ENCODE measurements around the gene ZNF646.

ZNF646 gene

DNA sequence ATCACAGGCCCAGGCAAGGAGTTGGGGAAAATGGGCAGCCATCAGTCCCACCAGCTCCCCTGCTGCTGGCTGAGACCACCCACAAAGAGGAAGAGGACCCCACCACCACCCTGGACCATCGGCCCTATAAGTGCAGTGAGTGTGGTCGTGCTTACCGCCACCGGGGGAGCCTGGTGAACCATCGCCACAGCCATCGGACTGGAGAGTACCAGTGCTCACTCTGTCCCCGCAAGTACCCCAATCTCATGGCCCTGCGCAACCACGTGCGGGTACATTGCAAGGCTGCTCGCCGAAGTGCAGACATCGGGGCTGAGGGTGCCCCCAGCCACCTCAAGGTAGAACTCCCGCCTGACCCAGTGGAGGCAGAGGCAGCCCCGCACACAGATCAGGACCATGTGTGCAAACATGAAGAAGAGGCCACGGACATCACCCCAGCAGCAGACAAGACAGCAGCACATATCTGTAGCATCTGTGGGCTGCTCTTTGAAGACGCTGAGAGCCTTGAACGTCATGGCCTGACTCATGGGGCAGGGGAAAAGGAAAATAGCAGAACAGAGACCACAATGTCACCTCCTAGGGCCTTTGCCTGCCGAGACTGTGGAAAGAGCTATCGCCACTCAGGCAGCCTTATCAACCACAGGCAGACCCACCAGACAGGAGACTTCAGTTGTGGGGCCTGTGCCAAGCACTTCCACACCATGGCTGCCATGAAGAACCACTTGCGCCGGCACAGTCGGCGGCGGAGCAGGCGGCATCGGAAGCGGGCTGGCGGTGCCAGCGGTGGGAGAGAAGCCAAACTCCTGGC is 3.6 kb downstream of the ZNF646 start:
- no peak overlapping the region for H3K4me3 ChIP-seq (ENCODE audit: low read length, poor library complexity, severe bottlenecking)
- no peaks in the 10 kb centered on the region for H3K9me2 ChIP-seq (replicated peaks; ENCODE audit: low read depth, low read length)
- H3K4me1 ChIP-seq (ENCODE audit: insufficient read depth, low read length, poor library complexity, severe bottlenecking) = peaks cover 12% of the 10 kb centered on the region
- H3K79me2 ChIP-seq (ENCODE audit: insufficient read depth, low read length) = peaks cover 60% of the 10 kb centered on the region
- no peak for TF ChIP-seq EZH2phosphoT487 (IDR thresholded peaks at IDR 0.05; ENCODE audit: borderline replicate concordance)
- TF ChIP-seq, protein P1, sequence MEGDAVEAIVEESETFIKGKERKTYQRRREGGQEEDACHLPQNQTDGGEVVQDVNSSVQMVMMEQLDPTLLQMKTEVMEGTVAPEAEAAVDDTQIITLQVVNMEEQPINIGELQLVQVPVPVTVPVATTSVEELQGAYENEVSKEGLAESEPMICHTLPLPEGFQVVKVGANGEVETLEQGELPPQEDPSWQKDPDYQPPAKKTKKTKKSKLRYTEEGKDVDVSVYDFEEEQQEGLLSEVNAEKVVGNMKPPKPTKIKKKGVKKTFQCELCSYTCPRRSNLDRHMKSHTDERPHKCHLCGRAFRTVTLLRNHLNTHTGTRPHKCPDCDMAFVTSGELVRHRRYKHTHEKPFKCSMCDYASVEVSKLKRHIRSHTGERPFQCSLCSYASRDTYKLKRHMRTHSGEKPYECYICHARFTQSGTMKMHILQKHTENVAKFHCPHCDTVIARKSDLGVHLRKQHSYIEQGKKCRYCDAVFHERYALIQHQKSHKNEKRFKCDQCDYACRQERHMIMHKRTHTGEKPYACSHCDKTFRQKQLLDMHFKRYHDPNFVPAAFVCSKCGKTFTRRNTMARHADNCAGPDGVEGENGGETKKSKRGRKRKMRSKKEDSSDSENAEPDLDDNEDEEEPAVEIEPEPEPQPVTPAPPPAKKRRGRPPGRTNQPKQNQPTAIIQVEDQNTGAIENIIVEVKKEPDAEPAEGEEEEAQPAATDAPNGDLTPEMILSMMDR (conservative IDR thresholded peaks at IDR 0.05; ENCODE audit: low read length) = no peak
- no peak overlapping the region for H2AFZ ChIP-seq (ENCODE audit: low read length)
- H4K20me1 ChIP-seq (ENCODE audit: insufficient read depth, low read length, poor library complexity, severe bottlenecking) = peaks cover 46% of the 10 kb centered on the region
- peaks cover 19% of the 10 kb centered on the region; the same call in 1 of the 2 replicates for H3K36me3 ChIP-seq (ENCODE audit: insufficient read depth, low read length)
- H3K4me2 ChIP-seq (ENCODE audit: low read depth, low read length, poor library complexity, severe bottlenecking) = no peak overlapping the region
- H3K27me3 ChIP-seq (ENCODE audit: insufficient read depth, low read length, poor library complexity, severe bottlenecking) = no peaks in the 10 kb centered on the region
- H3F3A ChIP-seq (ENCODE audit: low read depth) = peaks cover 3% of the 10 kb centered on the region
- no peaks in the 10 kb centered on the region for H3K9me3 ChIP-seq (ENCODE audit: insufficient read depth, low read depth, low read length)
- no peak overlapping the region for H3K9ac ChIP-seq (ENCODE audit: low read depth, low read length, poor library complexity, severe bottlenecking)

GRCh38 chr16:31078597-31079341 is 4.5 kb downstream of the ZNF646 start:
- H4K20me1 ChIP-seq (ENCODE audit: insufficient read depth, low read length, poor library complexity, severe bottlenecking) = peaks cover 54% of the 10 kb centered on the region
- H3K4me3 ChIP-seq (ENCODE audit: low read length, poor library complexity, severe bottlenecking) = no peak overlapping the region
- H3K4me2 ChIP-seq (ENCODE audit: low read depth, low read length, poor library complexity, severe bottlenecking) = no peak overlapping the region
- peaks cover 25% of the 10 kb centered on the region; the same call in 1 of the 2 replicates for H3K36me3 ChIP-seq (ENCODE audit: insufficient read depth, low read length)
- H3K27me3 ChIP-seq (ENCODE audit: insufficient read depth, low read length, poor library complexity, severe bottlenecking) = no peaks in the 10 kb centered on the region
- no peaks in the 10 kb centered on the region for H3K9me2 ChIP-seq (replicated peaks; ENCODE audit: low read depth, low read length)
- H3K79me2 ChIP-seq (ENCODE audit: insufficient read depth, low read length) = peaks cover 57% of the 10 kb centered on the region
- TF ChIP-seq, protein P1 (conservative IDR thresholded peaks at IDR 0.05; ENCODE audit: low read length) = no peak
- no peak for TF ChIP-seq EZH2phosphoT487 (IDR thresholded peaks at IDR 0.05; ENCODE audit: borderline replicate concordance)
- no peaks in the 10 kb centered on the region for H3K9me3 ChIP-seq (ENCODE audit: insufficient read depth, low read depth, low read length)
- no peak overlapping the region for H2AFZ ChIP-seq (ENCODE audit: low read length)
- peaks cover 2% of the 10 kb centered on the region for H3F3A ChIP-seq (ENCODE audit: low read depth)
- H3K9ac ChIP-seq (ENCODE audit: low read depth, low read length, poor library complexity, severe bottlenecking) = no peak overlapping the region
- peaks cover 12% of the 10 kb centered on the region for H3K4me1 ChIP-seq (ENCODE audit: insufficient read depth, low read length, poor library complexity, severe bottlenecking)

- Histone ChIP-seq H3K79me2 (ENCODE audit: insufficient read depth, low read length) (peaks cover 57% of the 10 kb centered on the region), H3K9me3 (ENCODE audit: insufficient read depth, low read depth, low read length) (no peaks in the 10 kb centered on the region), H3K36me3 (ENCODE audit: insufficient read depth, low read length) (peaks cover 32% of the 10 kb centered on the region; the same call in 1 of the 2 replicates), H3K4me3 (ENCODE audit: low read length, poor library complexity, severe bottlenecking) (no peak overlapping the region), H3K4me1 (ENCODE audit: insufficient read depth, low read length, poor library complexity, severe bottlenecking) (peaks cover 12% of the 10 kb centered on the region), H3K9me2 (replicated peaks; ENCODE audit: low read depth, low read length) (no peaks in the 10 kb centered on the region), H3K27me3 (ENCODE audit: insufficient read depth, low read length, poor library complexity, severe bottlenecking) (no peaks in the 10 kb centered on the region), H3F3A (ENCODE audit: low read depth) (no peaks in the 10 kb centered on the region), H2AFZ (ENCODE audit: low read length) (no peak overlapping the region), H3K4me2 (ENCODE audit: low read depth, low read length, poor library complexity, severe bottlenecking) (no peak overlapping the region), H4K20me1 (ENCODE audit: insufficient read depth, low read length, poor library complexity, severe bottlenecking) (peaks cover 54% of the 10 kb centered on the region), H3K9ac (ENCODE audit: low read depth, low read length, poor library complexity, severe bottlenecking) (no peak overlapping the region)
- TF ChIP-seq EZH2phosphoT487 (IDR thresholded peaks at IDR 0.05; ENCODE audit: borderline replicate concordance) = no peak
- TF ChIP-seq, protein P1 (conservative IDR thresholded peaks at IDR 0.05; ENCODE audit: low read length) = no peak
Measured at GRCh38 chr16:31079342-31079944, 5.2 kb downstream of the ZNF646 start.
